Omental fat pad (tissue), 4 donors: Measurements from ENCODE around the gene GPX4. TPM values are rescaled to one million over a fixed set of nuclear protein-coding genes. Genes with fewer than 3 reads are reported as not detected.
A peak's percentile ranks its signal among the peaks of the same experiment; 100 is the strongest.

Source experiments
- ATAC-seq: fragments of 150-250 bp; one replicate; pipeline ENCODE4 v1.9.1; 2016; ENCODE audit warnings: mild to moderate bottlenecking, moderate library complexity; ENCODE audit not compliant: low FRiP score
- DNase-seq: peaks from one replicate; pipeline ENCODE4 v3.0.0-alpha.2; 2019; ENCODE audit warnings: low spot score
- CTCF ChIP-seq, 3 donors: fragments of 450-650 bp; IDR thresholded peaks; one replicate each; pipeline ENCODE4 v1.5.1; 2016 to 2017; ENCODE audit warnings: antibody characterized with exemption in 3 of 3, mild to moderate bottlenecking in 3 of 3, moderate library complexity in 2 of 3
- total RNA-seq, 4 donors: library from RNA; depleted of rRNA; stranded (reverse); fragments of >200 nt; gene quantifications; one replicate each; pipeline ENCODE4 v1.1.0, GENCODE V29; 2016

The GPX4 gene
- total RNA-seq, 4 donors from 2014 or later: 429 to 1,640 (median 892) TPM

GRCh38 chr19:1102407-1103131, 1.2 kb upstream of the GPX4 start:
- ATAC-seq (peak; percentile 15), DNase-seq (no peak)
- TF ChIP-seq CTCF (IDR thresholded peaks at IDR 0.05): no peak

- TF ChIP-seq CTCF (IDR thresholded peaks at IDR 0.05): no peak
- DNase-seq (no peak), ATAC-seq (no peak)
Measured at GRCh38 chr19:1103132-1103707, 574 bp upstream of the GPX4 start.

- ATAC-seq (peak; percentile 43), DNase-seq (no peak)
- no peak for TF ChIP-seq CTCF (IDR thresholded peaks at IDR 0.05)
Measured at GRCh38 chr19:1104311-1105007, 665 bp downstream of the GPX4 start.

- no peak for DNase-seq
- peak; percentile 2 for ATAC-seq
- no peak for TF ChIP-seq CTCF (IDR thresholded peaks at IDR 0.05)
Measured at GRCh38 chr19:1105008-1105872, 1.4 kb downstream of the GPX4 start.

GRCh38 chr19:1105873-1106840, 2.4 kb downstream of the GPX4 start:
- ATAC-seq (no peak), DNase-seq (no peak)
- no peak for TF ChIP-seq CTCF (IDR thresholded peaks at IDR 0.05)
